ENCODE measurements around the gene APH1B.

APH1B gene

DNA sequence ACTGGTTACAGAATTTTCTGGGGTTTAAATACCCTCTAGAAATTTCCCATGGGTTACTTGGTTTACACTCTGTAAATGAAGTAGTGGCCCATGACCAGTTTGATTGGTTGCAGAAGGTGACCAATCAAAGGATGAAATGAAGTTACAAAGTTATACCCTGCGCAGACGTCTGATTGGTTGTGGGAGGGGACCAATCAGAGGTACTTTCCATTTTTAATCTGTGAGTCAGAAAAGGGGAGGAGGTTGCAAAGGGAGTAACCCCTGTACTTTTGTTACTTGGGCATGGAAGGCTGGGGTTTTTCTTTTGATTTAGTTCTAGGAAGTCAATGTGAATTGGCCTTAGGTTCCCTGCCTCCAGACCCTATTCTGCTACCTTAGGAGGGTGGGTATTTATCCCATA is 18.7 kb upstream of the APH1B start:
- ATAC-seq = no peak
- no peak for TF ChIP-seq RARB (CRISPR knock-in tag; IDR thresholded peaks at IDR 0.05)
- no peak for TF ChIP-seq PPARA (CRISPR knock-in tag; IDR thresholded peaks at IDR 0.05; ENCODE audit: borderline replicate concordance)
- TF ChIP-seq SNAI2 (CRISPR knock-in tag; IDR thresholded peaks at IDR 0.05) = no peak
- no peak for TF ChIP-seq ZNF70 (CRISPR knock-in tag; IDR thresholded peaks at IDR 0.05)
- TF ChIP-seq, protein P1, sequence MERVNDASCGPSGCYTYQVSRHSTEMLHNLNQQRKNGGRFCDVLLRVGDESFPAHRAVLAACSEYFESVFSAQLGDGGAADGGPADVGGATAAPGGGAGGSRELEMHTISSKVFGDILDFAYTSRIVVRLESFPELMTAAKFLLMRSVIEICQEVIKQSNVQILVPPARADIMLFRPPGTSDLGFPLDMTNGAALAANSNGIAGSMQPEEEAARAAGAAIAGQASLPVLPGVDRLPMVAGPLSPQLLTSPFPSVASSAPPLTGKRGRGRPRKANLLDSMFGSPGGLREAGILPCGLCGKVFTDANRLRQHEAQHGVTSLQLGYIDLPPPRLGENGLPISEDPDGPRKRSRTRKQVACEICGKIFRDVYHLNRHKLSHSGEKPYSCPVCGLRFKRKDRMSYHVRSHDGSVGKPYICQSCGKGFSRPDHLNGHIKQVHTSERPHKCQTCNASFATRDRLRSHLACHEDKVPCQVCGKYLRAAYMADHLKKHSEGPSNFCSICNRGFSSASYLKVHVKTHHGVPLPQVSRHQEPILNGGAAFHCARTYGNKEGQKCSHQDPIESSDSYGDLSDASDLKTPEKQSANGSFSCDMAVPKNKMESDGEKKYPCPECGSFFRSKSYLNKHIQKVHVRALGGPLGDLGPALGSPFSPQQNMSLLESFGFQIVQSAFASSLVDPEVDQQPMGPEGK (CRISPR knock-in tag; IDR thresholded peaks at IDR 0.05; ENCODE audit: borderline replicate concordance) = no peak
- TF ChIP-seq GLIS3 (CRISPR knock-in tag; IDR thresholded peaks at IDR 0.05) = no peak
- TF ChIP-seq ZNF8 (CRISPR knock-in tag; IDR thresholded peaks at IDR 0.05) = no peak

DNA sequence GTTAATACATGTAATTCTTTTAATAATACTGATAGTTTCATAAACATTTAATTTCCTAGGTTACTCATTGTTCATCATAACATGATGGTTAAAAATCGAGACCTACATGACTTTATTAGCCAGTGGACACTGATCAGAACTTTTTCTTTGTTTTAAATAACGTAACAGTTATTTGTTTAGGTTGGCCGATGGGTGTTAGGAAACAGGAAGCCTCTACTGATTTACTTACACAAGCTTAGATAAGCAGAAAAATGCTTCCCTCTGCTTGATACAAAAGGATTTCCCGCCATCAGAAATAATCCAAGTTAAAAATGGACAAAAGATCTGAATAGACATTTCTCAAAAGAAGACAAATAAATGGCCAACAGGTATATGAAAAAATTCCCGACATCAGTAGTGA is 16.6 kb upstream of the APH1B start:
- ATAC-seq = no peak
- TF ChIP-seq ESRRG (CRISPR knock-in tag; IDR thresholded peaks at IDR 0.05) (no peak), SNAI2 (CRISPR knock-in tag; IDR thresholded peaks at IDR 0.05) (no peak), ZFP3 (CRISPR knock-in tag; IDR thresholded peaks at IDR 0.05) (no peak), TCF4 (CRISPR knock-in tag; IDR thresholded peaks at IDR 0.05; ENCODE audit: borderline replicate concordance) (no peak), TOX (CRISPR knock-in tag; IDR thresholded peaks at IDR 0.05; ENCODE audit: borderline replicate concordance) (no peak), ZNF70 (CRISPR knock-in tag; IDR thresholded peaks at IDR 0.05) (no peak), CSDC2 (CRISPR knock-in tag; IDR thresholded peaks at IDR 0.05) (no peak), RARB (CRISPR knock-in tag; IDR thresholded peaks at IDR 0.05) (no peak), ARNTL (CRISPR knock-in tag; IDR thresholded peaks at IDR 0.05; ENCODE audit: borderline replicate concordance, low read depth) (no peak), ZFP30 (CRISPR knock-in tag; IDR thresholded peaks at IDR 0.05) (no peak), BACH2 (CRISPR knock-in tag; IDR thresholded peaks at IDR 0.05; ENCODE audit: borderline replicate concordance) (no peak), ZNF8 (CRISPR knock-in tag; IDR thresholded peaks at IDR 0.05) (no peak), ZC3H10 (CRISPR knock-in tag; IDR thresholded peaks at IDR 0.05) (no peak), CREB5 (CRISPR knock-in tag; IDR thresholded peaks at IDR 0.05; ENCODE audit: low read depth) (no peak), PPARA (CRISPR knock-in tag; IDR thresholded peaks at IDR 0.05; ENCODE audit: borderline replicate concordance) (no peak), ISL1 (CRISPR knock-in tag; IDR thresholded peaks at IDR 0.05) (no peak), GLIS3 (CRISPR knock-in tag; IDR thresholded peaks at IDR 0.05) (no peak)
- TF ChIP-seq, protein P2, sequence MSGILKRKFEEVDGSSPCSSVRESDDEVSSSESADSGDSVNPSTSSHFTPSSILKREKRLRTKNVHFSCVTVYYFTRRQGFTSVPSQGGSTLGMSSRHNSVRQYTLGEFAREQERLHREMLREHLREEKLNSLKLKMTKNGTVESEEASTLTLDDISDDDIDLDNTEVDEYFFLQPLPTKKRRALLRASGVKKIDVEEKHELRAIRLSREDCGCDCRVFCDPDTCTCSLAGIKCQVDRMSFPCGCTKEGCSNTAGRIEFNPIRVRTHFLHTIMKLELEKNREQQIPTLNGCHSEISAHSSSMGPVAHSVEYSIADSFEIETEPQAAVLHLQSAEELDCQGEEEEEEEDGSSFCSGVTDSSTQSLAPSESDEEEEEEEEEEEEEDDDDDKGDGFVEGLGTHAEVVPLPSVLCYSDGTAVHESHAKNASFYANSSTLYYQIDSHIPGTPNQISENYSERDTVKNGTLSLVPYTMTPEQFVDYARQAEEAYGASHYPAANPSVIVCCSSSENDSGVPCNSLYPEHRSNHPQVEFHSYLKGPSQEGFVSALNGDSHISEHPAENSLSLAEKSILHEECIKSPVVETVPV (CRISPR knock-in tag; IDR thresholded peaks at IDR 0.05) = no peak
- TF ChIP-seq, protein P3, sequence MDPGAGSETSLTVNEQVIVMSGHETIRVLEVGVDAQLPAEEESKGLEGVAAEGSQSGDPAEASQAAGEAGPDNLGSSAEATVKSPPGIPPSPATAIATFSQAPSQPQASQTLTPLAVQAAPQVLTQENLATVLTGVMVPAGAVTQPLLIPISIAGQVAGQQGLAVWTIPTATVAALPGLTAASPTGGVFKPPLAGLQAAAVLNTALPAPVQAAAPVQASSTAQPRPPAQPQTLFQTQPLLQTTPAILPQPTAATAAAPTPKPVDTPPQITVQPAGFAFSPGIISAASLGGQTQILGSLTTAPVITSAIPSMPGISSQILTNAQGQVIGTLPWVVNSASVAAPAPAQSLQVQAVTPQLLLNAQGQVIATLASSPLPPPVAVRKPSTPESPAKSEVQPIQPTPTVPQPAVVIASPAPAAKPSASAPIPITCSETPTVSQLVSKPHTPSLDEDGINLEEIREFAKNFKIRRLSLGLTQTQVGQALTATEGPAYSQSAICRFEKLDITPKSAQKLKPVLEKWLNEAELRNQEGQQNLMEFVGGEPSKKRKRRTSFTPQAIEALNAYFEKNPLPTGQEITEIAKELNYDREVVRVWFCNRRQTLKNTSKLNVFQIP (CRISPR knock-in tag; IDR thresholded peaks at IDR 0.05; ENCODE audit: borderline replicate concordance, low read depth) = no peak
- TF ChIP-seq, protein P4, sequence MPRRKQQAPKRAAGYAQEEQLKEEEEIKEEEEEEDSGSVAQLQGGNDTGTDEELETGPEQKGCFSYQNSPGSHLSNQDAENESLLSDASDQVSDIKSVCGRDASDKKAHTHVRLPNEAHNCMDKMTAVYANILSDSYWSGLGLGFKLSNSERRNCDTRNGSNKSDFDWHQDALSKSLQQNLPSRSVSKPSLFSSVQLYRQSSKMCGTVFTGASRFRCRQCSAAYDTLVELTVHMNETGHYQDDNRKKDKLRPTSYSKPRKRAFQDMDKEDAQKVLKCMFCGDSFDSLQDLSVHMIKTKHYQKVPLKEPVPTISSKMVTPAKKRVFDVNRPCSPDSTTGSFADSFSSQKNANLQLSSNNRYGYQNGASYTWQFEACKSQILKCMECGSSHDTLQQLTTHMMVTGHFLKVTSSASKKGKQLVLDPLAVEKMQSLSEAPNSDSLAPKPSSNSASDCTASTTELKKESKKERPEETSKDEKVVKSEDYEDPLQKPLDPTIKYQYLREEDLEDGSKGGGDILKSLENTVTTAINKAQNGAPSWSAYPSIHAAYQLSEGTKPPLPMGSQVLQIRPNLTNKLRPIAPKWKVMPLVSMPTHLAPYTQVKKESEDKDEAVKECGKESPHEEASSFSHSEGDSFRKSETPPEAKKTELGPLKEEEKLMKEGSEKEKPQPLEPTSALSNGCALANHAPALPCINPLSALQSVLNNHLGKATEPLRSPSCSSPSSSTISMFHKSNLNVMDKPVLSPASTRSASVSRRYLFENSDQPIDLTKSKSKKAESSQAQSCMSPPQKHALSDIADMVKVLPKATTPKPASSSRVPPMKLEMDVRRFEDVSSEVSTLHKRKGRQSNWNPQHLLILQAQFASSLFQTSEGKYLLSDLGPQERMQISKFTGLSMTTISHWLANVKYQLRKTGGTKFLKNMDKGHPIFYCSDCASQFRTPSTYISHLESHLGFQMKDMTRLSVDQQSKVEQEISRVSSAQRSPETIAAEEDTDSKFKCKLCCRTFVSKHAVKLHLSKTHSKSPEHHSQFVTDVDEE (CRISPR knock-in tag; IDR thresholded peaks at IDR 0.05) = no peak

GRCh38 chr15:63261311-63261710 is 16.1 kb upstream of the APH1B start:
- ATAC-seq = no peak
- TF ChIP-seq RARB (CRISPR knock-in tag; IDR thresholded peaks at IDR 0.05) (no peak), ZNF8 (CRISPR knock-in tag; IDR thresholded peaks at IDR 0.05) (peak; percentile 73), TCF4 (CRISPR knock-in tag; IDR thresholded peaks at IDR 0.05; ENCODE audit: borderline replicate concordance) (no peak), SNAI2 (CRISPR knock-in tag; IDR thresholded peaks at IDR 0.05) (no peak)
- TF ChIP-seq, protein P1 (CRISPR knock-in tag; IDR thresholded peaks at IDR 0.05; ENCODE audit: borderline replicate concordance) = no peak
